ENCODE data around the gene SEMA3C. TPM values are rescaled to one million over a fixed set of nuclear protein-coding genes. Genes with fewer than 3 reads are reported as not detected.

Gene SEMA3C
- total RNA-seq, 1 donor from 2014 or later: 90.6 TPM

DNA sequence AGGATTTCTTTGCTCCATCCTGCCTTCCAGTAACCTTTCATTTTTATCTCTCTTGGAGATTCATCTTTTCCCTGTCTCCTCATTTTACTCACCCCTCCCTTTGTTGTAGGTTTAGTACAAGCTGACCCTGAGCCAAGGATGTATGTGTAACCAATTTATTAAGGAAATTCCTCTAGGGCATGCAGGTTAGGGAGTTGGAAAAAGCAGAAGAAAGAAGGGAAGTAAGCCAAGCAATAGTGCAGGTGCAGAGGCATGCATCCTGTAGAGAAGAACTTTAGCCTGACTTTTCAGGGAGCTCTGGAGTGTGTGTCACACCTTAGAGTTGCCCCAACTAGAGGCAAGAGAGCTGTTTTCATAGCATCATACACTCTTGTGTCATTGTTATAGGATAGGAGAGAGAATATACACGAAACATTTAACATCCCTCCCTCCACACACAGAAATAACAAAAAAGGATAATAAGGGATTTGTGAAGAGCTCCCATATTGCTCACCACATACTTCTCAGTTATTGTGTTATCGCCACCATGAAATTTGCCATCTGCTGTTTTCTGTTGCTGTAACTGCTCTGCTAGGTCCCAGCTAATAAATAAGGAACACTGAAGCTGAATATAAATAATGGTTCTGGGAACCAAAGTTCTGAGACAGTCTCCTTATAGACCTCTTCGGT is 21.8 kb upstream of the SEMA3C start:
- Histone ChIP-seq H3K9me3 (no peaks in the 10 kb centered on the region), H3K27ac (peak overlapping the region; percentile 41)
- TF ChIP-seq POLR2A (IDR thresholded peaks at IDR 0.05): no peak
- TF ChIP-seq POLR2AphosphoS5 (IDR thresholded peaks at IDR 0.05; ENCODE audit: insufficient read depth in 1 of 2, low read depth in 1 of 2): no peak
- TF ChIP-seq, protein P1, sequence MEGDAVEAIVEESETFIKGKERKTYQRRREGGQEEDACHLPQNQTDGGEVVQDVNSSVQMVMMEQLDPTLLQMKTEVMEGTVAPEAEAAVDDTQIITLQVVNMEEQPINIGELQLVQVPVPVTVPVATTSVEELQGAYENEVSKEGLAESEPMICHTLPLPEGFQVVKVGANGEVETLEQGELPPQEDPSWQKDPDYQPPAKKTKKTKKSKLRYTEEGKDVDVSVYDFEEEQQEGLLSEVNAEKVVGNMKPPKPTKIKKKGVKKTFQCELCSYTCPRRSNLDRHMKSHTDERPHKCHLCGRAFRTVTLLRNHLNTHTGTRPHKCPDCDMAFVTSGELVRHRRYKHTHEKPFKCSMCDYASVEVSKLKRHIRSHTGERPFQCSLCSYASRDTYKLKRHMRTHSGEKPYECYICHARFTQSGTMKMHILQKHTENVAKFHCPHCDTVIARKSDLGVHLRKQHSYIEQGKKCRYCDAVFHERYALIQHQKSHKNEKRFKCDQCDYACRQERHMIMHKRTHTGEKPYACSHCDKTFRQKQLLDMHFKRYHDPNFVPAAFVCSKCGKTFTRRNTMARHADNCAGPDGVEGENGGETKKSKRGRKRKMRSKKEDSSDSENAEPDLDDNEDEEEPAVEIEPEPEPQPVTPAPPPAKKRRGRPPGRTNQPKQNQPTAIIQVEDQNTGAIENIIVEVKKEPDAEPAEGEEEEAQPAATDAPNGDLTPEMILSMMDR (IDR thresholded peaks at IDR 0.05): no peak

DNA sequence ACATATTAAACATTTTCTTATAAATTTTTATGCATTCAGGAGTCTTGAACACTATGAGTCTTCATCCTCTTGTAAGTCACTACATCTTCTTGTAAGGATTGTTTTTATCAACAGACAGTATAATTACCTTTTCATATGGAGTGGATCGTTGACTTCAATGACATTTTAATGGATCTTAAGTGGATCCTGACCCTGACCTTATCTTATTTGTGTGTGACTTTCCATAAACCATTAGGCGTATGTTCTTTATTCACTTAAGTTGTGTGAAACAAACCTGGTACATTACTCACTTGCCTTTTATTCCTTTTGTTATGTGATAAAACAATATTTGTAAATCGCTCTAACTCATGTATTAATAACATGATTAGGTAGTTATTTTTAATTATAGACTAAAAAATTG is 18.5 kb upstream of the SEMA3C start:
- Histone ChIP-seq H3K4me1 (peaks cover 18% of the 10 kb centered on the region), H3K9me3 (no peaks in the 10 kb centered on the region), H3K27ac (no peak overlapping the region), H3K27me3 (no peaks in the 10 kb centered on the region), H3K36me3 (no peaks in the 10 kb centered on the region), H3K4me3 (no peak overlapping the region)
- DNase-seq (ENCODE audit: extremely low spot score in 2 of 2): no peak
- no peak for TF ChIP-seq POLR2A (IDR thresholded peaks at IDR 0.05)
- no peak for TF ChIP-seq POLR2AphosphoS5 (IDR thresholded peaks at IDR 0.05; ENCODE audit: insufficient read depth in 1 of 2, low read depth in 1 of 2)
- TF ChIP-seq, protein P1 (IDR thresholded peaks at IDR 0.05): no peak
- intact Hi-C loops (cut with DNase I): no loop called here

More for the DNA sequence above, 21.8 kb upstream of the SEMA3C start:
- Histone ChIP-seq H3K4me3 (no peak overlapping the region), H3K4me1 (peaks cover 18% of the 10 kb centered on the region), H3K27me3 (no peaks in the 10 kb centered on the region), H3K36me3 (no peaks in the 10 kb centered on the region)
- DNase-seq (ENCODE audit: extremely low spot score in 2 of 2): no peak
- intact Hi-C loops (cut with DNase I): no loop called here

DNA sequence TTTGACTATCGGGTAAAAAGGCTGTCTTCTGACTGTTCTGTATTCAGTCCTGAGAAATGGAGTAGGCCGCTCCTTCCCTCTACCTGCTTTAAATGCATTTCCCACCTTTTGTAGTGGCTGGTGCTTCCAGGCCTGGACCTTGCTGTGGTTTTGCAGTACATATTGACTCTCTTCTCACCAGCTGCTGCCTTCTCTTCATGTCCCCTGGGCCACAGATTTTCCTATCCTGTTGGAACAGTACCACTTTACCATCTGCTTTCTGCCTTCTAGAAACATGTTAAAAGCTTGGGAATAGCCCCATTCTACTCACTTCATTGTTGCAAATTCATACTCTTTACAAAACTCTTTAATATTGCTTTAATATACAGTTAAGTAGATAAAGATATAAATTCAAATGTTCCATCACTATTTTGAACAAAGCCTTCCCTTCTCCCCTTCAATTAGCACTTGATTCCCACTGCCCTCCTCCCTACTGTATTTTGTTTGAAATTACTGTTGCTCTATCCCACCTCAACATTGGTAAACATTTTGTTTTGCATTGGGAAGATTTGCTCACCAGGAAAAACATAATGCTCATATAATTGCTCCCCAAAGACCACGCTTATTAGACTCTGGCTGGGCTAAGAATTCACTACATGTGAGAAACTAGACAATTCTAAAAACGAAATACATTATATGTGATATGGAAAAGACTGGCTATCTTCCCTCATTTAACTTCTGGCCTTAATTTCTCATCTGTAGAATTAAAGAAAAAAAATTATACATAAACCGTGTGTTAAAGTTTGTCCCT is 17.3 kb upstream of the SEMA3C start:
- H3K36me3 ChIP-seq: no peaks in the 10 kb centered on the region
- H3K4me1 ChIP-seq: peaks cover 9% of the 10 kb centered on the region
- intact Hi-C loops (cut with DNase I): no loop called here
- DNase-seq (ENCODE audit: extremely low spot score in 2 of 2): no peak
- H3K9me3 ChIP-seq: no peaks in the 10 kb centered on the region
- no peak overlapping the region for H3K4me3 ChIP-seq
- no peak overlapping the region for H3K27ac ChIP-seq
- H3K27me3 ChIP-seq: no peaks in the 10 kb centered on the region
- no peak for TF ChIP-seq POLR2AphosphoS5 (IDR thresholded peaks at IDR 0.05; ENCODE audit: insufficient read depth in 1 of 2, low read depth in 1 of 2)
- TF ChIP-seq, protein P1 (IDR thresholded peaks at IDR 0.05): no peak

DNA sequence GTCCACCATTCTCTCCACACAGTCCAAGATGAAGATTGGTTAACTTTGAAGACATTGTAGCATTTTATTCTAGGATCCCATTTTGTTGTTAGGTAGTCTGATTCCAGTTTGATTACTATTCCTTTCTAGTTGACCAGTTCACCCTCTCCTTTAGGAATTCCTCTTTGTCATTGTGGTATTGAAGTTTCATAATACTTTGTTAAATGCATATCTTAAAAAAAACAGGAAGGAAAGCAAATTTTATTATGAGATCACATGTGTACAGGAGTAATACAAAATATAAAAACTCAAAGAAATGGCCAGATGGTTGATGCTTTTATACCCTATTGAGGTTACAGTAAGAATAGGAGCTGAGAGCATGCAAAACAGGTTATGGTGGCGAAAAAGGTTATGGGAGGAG is 15.5 kb upstream of the SEMA3C start:
- intact Hi-C loops (cut with DNase I): no loop called here
- no peak overlapping the region for H3K4me3 ChIP-seq
- no peaks in the 10 kb centered on the region for H3K9me3 ChIP-seq
- DNase-seq (ENCODE audit: extremely low spot score in 2 of 2): no peak
- TF ChIP-seq POLR2A (IDR thresholded peaks at IDR 0.05): no peak
- TF ChIP-seq, protein P1 (IDR thresholded peaks at IDR 0.05): no peak
- no peak for TF ChIP-seq POLR2AphosphoS5 (IDR thresholded peaks at IDR 0.05; ENCODE audit: insufficient read depth in 1 of 2, low read depth in 1 of 2)
- no peaks in the 10 kb centered on the region for H3K27me3 ChIP-seq
- H3K27ac ChIP-seq: no peak overlapping the region
- H3K4me1 ChIP-seq: no peaks in the 10 kb centered on the region
- H3K36me3 ChIP-seq: no peaks in the 10 kb centered on the region

DNA sequence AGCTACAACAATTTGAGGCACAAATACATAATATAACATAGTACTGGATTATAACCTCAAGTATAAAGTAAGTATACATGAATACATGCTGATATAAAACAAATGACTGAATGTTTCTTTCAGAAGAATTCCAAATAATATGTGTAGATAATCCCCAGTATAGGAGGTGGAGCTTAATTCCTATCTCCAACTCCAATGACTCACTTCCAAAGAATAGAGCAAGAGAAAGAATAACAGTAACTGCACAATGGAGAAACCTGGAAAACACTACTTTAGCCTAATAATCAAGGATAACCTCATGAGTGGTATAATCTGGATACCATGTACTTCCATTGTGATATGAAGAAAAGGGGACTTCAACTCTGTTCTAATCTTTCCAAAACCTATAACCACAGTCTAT is 13.7 kb upstream of the SEMA3C start:
- no peaks in the 10 kb centered on the region for H3K27me3 ChIP-seq
- no peak overlapping the region for H3K4me3 ChIP-seq
- H3K4me1 ChIP-seq: no peaks in the 10 kb centered on the region
- no peaks in the 10 kb centered on the region for H3K36me3 ChIP-seq
- H3K27ac ChIP-seq: no peak overlapping the region
- DNase-seq (ENCODE audit: extremely low spot score in 2 of 2): no peak
- TF ChIP-seq POLR2AphosphoS5 (IDR thresholded peaks at IDR 0.05; ENCODE audit: insufficient read depth in 1 of 2, low read depth in 1 of 2): no peak
- no peak for TF ChIP-seq POLR2A (IDR thresholded peaks at IDR 0.05)
- TF ChIP-seq, protein P1 (IDR thresholded peaks at IDR 0.05): no peak
- intact Hi-C loops (cut with DNase I): no loop called here
- H3K9me3 ChIP-seq: no peaks in the 10 kb centered on the region
